HG03159 (cell line): ENCODE results near the gene GALNTL6.
A peak's percentile ranks its signal among the peaks of the same experiment; 100 is the strongest.

Source experiments
- ATAC-seq: cut with Tn5 transposase; IDR thresholded peaks from one replicate; pipeline ENCODE4 v1.9.1; 2021; ENCODE audit warnings: mild to moderate bottlenecking, moderate library complexity; ENCODE audit not compliant: unreplicated experiment

Gene GALNTL6

DNA sequence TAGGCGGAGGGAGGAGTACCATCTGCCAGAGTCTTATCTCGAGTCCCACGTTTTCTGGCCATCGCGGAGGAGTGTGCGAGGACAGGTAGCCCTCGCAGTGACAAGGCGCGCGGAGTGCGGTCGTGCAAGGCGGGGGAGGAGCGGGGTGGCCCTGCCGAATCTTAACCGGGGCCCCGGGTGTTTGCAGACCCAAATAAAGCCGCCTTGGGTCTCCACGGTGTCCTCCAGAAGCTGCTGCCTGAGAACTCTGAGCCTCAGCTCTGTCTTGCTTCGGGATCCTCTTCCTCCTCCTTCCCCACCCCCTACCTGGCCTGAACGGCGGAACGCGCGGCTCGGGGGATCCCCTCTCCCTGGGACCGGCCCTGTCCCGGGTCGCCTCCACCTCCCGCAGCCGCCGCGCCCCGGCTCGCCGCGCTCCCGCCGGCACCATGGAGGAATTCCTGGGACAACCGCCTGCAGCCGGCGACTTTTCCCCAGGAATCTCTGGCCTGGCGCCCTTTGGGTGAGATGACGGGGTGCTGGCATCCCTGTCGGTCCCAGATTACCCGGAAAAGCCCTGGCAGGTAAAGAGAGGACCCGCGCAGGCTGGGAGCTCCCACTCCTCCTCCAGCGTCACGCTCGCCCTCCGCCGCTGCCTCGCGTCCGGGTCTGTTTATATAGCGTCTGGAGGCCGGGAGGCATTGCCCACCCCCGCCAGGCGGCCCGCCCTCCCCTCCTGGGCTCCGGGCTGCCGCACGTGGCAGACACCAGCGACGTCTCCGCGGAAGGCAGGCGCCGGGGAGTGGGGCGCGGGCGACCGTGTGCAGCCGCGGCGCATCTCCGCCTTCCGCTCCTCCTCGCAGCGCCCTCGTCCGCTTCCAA, at the start of gene GALNTL6:
TSS of gene GALNTL6 (plus strand) at position 740 of the 861 bp plus-strand sequence.
- ATAC-seq, result peak; percentile 34

DNA sequence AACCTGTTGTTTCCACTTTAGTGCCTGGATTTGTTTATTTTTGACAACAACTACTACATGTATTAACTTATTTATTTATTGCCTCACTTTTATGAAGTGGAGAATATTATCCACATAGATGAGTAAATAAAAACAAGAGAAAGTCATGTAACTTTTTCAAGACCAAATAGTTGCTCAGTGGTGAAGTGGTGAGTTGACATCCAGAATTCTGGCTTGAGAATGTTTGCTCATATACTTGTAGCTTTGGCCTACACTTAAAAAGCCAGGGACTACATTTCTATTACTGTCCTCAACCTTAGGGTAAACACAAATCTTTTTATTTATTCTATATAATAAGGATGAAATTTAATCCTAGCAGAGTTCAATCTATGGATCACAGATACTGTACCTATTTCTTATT, 47.7 kb upstream of the GALNTL6 start:
- ATAC-seq, result no peak

DNA sequence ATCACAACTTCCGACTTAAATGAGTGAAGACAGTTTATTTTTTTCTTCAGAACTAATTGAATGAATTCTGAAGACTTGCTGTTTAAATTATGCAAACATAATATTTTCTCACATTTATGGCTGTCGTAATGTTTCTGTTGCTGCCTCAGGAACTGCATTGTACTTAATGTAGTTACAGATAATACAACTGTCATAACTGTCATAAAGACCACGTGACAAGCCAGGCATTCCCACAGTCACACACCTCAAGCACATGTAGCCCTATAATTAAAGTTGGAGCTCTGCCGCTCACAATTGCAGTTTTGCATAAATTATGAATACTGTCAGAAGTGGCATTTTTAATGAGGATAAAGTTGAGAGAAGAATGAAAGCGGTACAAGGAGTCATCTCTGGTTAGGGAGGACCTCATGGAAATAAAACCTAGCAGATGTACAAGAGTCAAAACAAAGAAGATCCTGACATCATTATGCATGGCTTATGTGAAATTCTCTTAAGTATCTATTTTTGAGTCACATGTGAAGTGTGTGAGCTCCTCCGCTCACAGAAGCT, 38.5 kb upstream of the GALNTL6 start:
- no peak for ATAC-seq

DNA sequence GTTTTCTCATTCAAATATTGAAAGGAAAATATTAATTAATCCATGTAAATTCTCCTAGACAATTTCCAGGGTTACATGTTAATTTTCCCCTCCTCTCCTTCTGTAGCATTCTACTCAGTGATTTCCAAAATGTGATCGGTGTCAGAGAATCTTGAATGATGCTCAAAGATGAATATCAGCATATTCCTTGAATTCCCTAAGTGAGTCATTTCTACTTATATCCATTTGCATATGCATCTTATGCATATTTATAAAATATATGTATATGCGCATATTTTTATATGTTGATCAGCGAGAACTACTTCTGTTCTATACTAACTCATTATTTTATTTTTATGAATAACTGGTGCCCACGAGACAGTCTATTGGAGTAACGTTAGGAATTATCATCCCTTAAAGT, 33.9 kb upstream of the GALNTL6 start:
- ATAC-seq, result no peak

DNA sequence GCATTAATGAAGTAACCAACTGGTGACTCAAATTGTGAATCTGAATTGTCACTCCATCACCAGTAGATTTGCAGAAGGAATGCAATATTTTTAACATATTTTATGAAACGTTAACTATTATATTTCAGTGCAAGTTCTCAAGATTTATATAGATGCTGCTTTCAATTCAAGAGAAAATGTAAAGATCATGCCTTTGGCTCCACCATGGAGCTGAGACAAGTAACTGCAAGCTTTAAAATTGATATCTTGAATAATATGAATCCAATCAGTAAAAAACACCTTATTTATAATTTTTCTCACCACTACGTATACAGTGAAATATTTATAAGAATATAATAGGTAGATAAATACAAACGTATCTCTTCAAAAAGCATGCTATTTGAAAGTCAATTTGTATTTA, 27.8 kb upstream of the GALNTL6 start:
- ATAC-seq, result no peak

DNA sequence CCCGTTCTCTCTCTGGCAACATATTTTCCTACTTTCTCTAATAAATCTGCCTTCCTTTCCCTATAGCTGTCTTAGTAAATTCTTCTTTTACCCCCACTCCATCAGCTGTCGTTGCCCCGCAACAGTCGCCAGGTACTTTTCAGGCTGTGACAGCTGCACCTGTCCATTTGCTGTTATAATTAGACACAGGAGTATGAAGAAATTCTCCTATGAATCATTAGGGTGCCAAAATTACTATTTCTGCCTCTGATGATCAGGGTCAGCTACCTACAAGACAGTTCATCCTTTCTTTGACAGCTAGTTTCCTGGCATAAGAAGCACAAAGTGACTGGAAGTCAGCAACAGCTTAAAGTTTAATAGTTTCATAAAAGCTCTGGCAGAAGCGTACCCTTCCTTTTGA, 19.5 kb upstream of the GALNTL6 start:
- no peak for ATAC-seq

DNA sequence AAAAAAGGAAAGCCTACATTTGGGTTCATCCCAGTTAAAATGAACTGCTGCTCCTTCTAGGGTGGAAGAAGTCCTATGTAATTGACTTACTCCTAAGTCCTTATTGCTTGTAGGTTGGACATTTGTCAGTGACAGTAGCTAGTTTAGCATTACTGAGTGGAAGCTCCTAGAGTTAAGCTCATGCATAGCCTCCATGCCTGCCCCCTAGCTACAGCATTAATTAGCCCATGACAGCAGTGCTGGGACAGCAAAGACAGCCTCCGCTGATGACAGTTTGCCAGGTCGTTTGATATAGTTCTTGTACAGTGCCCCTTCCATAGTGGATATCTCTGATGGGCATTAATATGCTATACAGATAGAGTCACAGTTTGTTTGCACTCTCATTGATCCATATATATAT, 18.7 kb upstream of the GALNTL6 start:
- ATAC-seq, result no peak

DNA sequence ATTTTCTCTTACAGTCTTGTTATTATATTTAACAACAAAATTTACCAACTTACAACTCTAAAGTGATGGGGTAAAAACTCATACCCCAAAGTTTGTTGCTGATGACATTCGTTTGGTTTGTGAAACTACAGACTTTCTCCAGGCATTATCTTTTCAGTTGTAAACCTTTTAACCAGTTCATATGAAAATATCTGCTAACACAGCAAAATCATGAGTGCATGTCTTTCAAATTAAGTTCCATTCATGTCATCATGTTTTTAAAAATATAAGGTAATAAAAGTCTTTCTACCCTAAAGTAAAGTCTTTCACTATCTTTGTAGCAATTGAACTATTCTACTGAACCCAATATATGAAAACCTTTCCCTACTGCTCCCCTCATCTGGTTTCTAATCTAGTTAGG, 3.4 kb upstream of the GALNTL6 start:
- no peak for ATAC-seq

DNA sequence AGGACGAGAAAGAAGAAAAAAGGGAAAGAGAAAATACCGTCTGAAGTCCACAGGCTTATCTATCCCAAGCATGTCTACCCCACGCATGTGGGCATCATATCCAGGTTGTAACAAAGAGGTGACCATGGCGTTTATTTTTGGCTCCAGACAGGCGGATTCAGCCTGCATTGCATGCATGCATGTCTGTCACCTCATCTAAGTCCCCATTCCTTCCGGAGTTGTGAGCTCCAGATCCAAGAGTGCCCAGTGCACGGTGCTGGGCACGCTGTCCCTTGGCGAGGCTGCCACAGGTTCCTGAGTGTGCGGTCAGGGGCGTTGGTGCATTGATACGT, 905 bp upstream of the GALNTL6 start:
- ATAC-seq, result no peak

DNA sequence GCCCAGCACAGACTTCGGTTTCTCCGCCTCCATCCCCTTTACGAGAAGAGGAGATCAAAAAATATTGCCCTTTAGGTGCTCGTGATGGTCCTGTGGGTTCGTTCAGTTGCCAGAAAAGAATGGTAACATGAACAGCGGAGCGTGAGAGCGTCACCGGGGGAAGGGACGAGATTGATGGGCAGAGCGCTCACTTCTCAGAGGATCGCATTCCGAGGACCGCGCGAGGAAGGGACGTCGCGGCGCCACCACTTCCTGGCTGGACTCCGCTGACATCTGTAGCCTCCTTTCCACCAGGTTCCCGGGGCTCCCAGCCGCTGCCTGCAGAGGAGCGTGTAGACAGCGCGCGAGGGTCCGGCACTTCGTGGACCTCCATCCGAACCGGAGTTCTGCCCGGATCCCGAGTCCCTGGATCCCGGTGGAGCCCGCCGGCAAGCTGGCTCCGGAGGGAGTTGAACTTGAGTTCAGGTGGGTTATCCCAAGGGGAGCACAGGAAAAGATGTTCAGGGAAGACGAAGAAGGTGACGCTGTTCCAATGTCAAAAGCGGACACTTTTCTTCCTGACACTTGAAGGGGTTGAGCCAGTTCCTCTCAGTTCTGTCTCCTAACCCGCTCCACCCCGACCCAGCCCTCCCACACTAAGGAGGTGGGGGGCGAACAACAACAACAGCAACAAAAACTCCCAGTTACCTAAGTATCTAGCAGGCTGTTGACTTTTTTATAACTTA, 484 bp downstream of the GALNTL6 start:
- ATAC-seq, result peak; percentile 7

DNA sequence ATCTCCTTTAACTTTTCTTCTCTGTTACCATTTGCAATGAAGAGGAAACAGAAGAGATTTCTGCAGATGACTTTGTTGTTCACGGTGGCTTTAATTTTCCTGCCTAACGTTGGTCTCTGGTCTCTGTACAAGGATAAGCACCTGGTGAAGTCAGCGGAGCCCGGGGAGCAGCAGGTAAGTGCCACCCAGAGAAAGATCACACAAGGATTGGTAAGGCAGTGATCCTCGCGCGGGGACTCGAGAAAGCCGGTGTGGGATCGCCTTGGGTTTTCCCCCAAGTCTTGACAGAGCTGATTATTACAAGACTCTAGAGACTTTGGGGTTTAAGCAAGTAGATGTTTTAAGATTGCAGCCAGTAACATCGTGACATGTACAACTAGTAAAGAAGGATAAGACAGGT, 1.3 kb downstream of the GALNTL6 start:
- no peak for ATAC-seq

DNA sequence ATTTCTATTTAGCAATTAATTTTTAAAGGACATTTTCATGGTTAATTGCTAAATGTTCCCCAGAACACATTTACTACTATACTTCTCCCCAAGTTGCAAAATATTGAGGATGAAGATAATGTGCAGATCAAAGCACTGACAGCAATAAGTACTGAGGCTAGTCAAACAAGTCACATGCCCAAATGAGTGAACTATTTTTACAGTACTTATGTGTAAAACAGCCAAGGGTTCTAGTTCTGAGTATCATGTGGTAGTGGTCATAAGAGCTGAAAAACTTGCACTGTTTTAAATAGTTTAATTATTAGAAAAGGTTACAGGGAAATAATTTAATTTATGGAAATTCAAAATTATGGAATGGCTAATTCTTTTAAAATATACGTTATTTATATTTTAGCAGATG, 3.8 kb downstream of the GALNTL6 start:
- ATAC-seq, result peak; percentile 61

DNA sequence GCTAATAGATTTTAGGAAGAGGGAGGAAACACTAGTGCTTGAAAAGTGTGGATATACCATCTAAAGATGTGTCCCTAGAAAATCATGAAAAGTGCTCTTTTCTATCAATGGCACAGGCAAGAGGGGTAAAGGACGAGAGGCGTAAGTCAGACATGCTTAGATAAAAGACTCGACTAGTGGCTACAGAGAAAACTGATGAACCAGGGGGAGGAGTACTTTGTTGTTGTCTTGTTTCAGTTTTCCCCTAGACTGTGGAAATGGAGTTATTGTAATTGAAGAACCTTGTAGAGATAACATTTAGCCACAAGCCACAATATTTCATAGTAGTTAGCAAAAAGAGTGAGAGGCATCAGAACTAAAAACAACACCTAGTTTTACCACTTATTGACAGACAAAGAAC, 21.4 kb downstream of the GALNTL6 start:
- no peak for ATAC-seq

DNA sequence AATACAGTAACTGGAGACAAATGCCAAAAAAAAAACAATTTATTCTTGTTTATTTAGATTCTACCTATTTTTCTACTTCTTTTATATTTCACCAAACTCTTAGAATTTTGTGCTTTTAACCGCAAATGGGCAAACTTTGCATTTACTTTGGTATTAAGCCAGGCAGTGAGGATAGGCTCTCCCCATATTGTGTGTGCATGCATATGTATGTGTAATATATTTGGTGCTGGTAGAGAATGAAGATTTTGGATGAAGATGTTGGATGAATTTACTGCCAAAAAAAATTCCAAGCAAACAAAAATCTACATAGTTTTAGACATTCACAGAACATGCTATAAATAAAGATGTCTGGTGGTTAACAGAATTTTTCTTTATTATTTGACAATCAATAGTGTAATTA, 30.3 kb downstream of the GALNTL6 start:
- ATAC-seq, result no peak

DNA sequence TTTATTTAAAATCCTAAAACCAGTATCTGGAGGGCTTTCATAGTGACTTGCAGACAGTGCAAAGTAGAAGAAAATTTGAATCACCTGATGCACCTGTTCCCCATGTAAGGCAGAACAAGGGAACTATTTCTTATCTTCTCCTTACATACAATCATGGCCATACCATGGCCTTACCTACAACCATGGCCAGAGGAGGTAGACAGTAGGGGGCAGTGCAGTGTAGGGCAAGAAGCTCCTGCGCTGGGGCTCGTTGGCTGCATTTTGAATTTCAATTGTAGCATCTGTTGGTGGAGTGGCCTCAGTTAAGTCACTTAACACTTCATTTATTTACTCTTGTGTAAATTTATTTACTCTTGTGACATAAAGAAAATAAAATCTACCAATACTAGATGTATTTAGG, 33.0 kb downstream of the GALNTL6 start:
- ATAC-seq, result peak; percentile 84

DNA sequence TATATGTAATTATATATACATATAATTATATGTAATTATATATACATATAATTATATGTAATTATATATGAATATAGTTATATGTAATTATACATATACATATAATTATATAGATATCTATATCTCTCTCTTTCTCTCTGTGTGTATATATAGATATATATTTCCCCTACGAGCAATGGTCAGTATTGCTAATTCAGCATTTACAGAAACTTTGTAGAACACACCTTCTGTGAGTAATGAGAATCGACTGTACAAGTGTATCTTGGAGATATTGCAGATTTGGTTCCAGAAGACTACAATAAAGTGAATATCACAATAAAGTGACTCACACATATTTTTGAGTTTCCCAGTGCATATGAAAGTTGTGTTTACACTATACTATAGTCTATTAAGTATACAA, 33.7 kb downstream of the GALNTL6 start:
- ATAC-seq, result no peak

DNA sequence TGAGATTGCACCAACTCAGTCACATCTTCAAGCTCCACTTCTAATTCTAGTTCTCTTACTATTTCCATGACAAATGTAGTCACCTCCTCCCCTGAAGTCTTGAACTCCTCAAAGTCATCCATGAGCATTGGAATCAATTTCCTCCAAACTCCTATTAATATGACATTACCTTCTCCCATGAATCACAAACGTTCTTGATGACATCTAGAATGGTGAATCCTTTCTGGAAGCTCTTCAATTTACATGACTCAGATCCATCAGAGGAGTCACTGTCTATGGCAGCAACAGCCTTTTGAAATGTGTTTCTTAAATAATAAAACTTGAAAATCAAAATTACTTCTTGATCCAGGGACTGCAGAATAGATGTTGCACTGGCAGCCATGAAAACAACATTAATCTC, 34.5 kb downstream of the GALNTL6 start:
- no peak for ATAC-seq

DNA sequence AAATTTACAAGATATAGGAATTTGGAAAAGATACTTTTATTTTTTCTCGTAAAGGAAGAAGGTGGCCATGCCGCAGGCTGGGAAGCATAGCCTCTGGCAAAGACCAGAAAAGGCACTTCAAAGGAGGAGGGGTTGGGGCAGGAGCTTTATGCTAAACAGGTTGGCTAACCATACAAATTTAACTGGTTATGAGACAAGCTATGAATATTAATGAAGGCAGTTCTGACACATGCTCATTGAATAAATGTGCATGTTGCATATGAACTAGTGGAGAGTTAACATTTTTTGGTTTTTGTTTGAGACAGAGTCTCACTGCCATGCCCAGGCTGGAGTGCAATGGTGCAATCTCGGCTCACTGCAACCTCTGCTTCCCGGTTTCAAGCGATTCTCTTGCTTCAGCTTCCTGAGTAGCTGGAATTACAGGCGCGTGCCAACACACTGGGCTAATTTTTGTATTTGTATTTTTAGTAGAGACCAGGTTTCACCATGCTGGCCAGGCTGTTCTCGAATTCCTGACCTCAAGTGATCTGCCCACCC, 36.5 kb downstream of the GALNTL6 start:
- ATAC-seq, result no peak

DNA sequence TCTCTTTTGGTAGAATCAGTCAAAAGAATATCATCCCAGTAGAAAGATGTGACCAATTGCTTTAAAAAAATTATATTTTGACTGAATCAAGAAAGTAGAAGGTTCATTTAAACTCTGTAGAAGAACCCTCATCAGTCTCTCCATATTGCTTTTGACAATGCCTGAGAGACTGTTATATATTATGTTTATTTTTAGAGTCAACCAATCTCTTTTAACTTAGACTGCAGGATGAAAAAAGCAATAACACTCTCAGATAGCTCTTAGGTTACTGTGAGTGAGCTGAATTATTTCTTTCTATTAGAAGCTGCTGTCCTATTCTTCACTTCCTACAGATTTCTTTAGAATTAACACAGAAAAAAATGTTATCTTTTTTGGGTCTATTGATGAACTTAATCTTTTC, 38.1 kb downstream of the GALNTL6 start:
- ATAC-seq, result no peak

DNA sequence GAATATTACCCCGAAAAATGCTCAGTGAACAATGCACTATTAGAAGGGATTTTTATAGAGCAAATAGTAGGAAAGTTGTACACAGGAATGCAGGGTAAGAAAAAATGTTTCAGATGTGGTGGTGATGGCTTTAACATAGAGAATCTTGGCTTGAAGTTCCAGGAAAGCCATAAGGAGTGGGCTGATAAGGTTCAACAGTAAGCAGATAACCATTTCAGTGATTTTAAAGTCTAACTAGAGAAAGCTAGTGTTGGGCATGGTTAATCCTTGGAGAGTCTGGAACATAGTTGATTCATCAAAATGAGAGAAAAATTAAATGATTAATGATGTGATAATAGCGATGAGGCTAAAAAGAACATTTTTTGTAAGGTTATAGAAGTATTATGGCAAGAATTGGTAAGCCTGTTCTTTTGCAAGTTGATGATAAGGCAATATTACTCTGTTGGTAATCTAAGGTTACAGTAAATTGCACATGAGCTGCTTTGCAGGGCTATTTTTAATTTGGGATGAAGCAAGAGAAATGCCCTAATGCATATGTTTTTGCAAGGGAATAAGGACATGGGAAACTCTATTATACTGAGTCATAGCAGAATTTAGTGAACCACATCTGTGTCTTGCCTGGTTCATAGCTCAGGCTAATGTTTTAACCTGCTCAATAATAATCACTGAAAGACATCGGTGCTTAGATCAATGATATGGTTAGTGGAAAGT, 44.3 kb downstream of the GALNTL6 start:
- no peak for ATAC-seq

DNA sequence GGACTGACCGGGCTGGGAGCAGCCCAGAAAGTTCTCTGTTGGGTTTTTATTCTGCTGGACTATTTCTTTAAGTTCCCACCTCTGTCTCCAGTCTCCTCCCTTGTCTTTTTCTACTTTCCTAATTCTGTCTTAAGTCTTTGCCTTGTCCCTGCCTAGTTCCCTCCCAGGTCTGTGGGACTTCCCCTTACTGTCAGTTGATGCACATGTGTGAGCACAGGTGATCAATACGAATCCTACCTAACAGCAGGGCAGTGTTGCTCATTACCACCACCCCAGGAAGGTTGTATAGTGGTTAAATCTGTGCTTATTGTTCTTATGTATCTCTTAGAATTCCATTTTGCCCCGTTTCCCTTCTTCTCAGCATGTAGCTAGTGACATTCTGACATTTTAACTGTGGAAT, 62.1 kb downstream of the GALNTL6 start:
- peak; percentile 55 for ATAC-seq
